ENCODE results near the gene P4HB. TPM values are rescaled to one million over a fixed set of nuclear protein-coding genes. Genes with fewer than 3 reads are reported as not detected.
"Not testable (repeated sequence)": the region's sequence is repeated elsewhere in the genome, so short reads cannot be mapped to it uniquely, and the experiment has no call there.

P4HB gene
- total and polyA plus RNA-seq, 2 of the 4 experiments (the other 2 are of a cell fraction): 599 to 932 TPM

GRCh38 chr17:81840826-81841778, 19.2 kb downstream of the P4HB start (continued):
- TF ChIP-seq MXI1 (IDR thresholded peaks at IDR 0.05; ENCODE audit: borderline replicate concordance, low read depth, low read length): no peak
- TF ChIP-seq RFX5 (IDR thresholded peaks at IDR 0.05; ENCODE audit: low read depth, low read length): no peak

- H2BK5ac ChIP-seq (ENCODE audit: low read depth, low read length, poor library complexity, severe bottlenecking); H3K79me1 ChIP-seq (ENCODE audit: low read depth in 1 of 2, low read length in 2 of 2); H2BK20ac ChIP-seq (ENCODE audit: low read depth, low read length); H4K8ac ChIP-seq (ENCODE audit: low read depth in 2 of 2, low read length in 2 of 2); in situ Hi-C loops (cut with MboI; ENCODE audit: low sequenced_read_pairs); H3K4ac ChIP-seq (ENCODE audit: low read depth, low read length); H3K9ac ChIP-seq (ENCODE audit: low read depth, low read length); H4K91ac ChIP-seq (ENCODE audit: insufficient read depth, low read depth, low read length); H3K4me1 ChIP-seq (ENCODE audit: control insufficient read depth, insufficient read depth, low read length); intact Hi-C loops (cut with micrococcal nuclease); H3K4me2 ChIP-seq (ENCODE audit: low read depth, low read length); ATAC-seq (ENCODE audit: low read depth); H3K27ac ChIP-seq (ENCODE audit: insufficient read depth, low read length); DNase-seq; BruUV-seq (replicated peaks); H2BK15ac ChIP-seq (ENCODE audit: low read depth, low read length); POLR2A ChIA-PET (ENCODE audit: unreplicated experiment); H3K56ac ChIP-seq (ENCODE audit: extremely low read depth, insufficient read depth, low read length); H4K5ac ChIP-seq (ENCODE audit: low read depth, low read length); H2AFZ ChIP-seq (replicated peaks; ENCODE audit: low read length, poor library complexity); H2BK120ac ChIP-seq (ENCODE audit: low read depth, low read length); H2AK9ac ChIP-seq (replicated peaks; ENCODE audit: low read depth, low read length, poor library complexity); H3K14ac ChIP-seq (replicated peaks; ENCODE audit: low read depth, low read length); H3K27me3 ChIP-seq (ENCODE audit: control insufficient read depth, insufficient read depth, low read length); dilution Hi-C loops (cut with HindIII; ENCODE audit: low sequenced_read_pairs, unreplicated experiment); H2AK5ac ChIP-seq (ENCODE audit: low read depth, low read length); CTCF ChIA-PET; H3K9me1 ChIP-seq (ENCODE audit: insufficient read depth, low read length); H3K23ac ChIP-seq (ENCODE audit: low read depth, low read length); H3K18ac ChIP-seq (ENCODE audit: low read depth, low read length); H3K4me3 ChIP-seq (ENCODE audit: insufficient read depth, low read depth, low read length); H3K9me3 ChIP-seq (ENCODE audit: control insufficient read depth, insufficient read depth, low read length): not testable (repeated sequence)
- H4K20me1 ChIP-seq (ENCODE audit: insufficient read depth, low read length): peaks cover 25% of the 10 kb centered on the region
- peaks cover 30% of the 10 kb centered on the region for H3K36me3 ChIP-seq (ENCODE audit: control insufficient read depth, insufficient read depth, low read length)
- WGBS, 2 experiments (ENCODE audit: extremely low coverage in 2 of 2, insufficient read length in 1 of 2): no CpG with 5 or more reads among the region's 5 CpGs
Observed at GRCh38 chr17:81840059-81840458, 20.3 kb downstream of the P4HB start.
